Esophagus mucosa (tissue), 1 donor: Measurements from ENCODE around the gene APPL2. TPM values are rescaled to one million over a fixed set of nuclear protein-coding genes. Genes with fewer than 3 reads are reported as not detected.
A peak's percentile ranks its signal among the peaks of the same experiment; 100 is the strongest.

Source experiments
- ATAC-seq: fragments of 200-7000 bp; cut with Tn5 transposase; one replicate; pipeline ENCODE4 v1.9.1; 2020
- total RNA-seq: library from RNA; stranded (reverse); gene quantifications from one replicate; pipeline ENCODE4 v1.2.4, GENCODE V29; 2023
- donor health status: DM: yes; HTN: yes; CAD: no.

APPL2 gene, protein sequence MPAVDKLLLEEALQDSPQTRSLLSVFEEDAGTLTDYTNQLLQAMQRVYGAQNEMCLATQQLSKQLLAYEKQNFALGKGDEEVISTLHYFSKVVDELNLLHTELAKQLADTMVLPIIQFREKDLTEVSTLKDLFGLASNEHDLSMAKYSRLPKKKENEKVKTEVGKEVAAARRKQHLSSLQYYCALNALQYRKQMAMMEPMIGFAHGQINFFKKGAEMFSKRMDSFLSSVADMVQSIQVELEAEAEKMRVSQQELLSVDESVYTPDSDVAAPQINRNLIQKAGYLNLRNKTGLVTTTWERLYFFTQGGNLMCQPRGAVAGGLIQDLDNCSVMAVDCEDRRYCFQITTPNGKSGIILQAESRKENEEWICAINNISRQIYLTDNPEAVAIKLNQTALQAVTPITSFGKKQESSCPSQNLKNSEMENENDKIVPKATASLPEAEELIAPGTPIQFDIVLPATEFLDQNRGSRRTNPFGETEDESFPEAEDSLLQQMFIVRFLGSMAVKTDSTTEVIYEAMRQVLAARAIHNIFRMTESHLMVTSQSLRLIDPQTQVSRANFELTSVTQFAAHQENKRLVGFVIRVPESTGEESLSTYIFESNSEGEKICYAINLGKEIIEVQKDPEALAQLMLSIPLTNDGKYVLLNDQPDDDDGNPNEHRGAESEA
- total RNA-seq = 27.0 TPM

DNA sequence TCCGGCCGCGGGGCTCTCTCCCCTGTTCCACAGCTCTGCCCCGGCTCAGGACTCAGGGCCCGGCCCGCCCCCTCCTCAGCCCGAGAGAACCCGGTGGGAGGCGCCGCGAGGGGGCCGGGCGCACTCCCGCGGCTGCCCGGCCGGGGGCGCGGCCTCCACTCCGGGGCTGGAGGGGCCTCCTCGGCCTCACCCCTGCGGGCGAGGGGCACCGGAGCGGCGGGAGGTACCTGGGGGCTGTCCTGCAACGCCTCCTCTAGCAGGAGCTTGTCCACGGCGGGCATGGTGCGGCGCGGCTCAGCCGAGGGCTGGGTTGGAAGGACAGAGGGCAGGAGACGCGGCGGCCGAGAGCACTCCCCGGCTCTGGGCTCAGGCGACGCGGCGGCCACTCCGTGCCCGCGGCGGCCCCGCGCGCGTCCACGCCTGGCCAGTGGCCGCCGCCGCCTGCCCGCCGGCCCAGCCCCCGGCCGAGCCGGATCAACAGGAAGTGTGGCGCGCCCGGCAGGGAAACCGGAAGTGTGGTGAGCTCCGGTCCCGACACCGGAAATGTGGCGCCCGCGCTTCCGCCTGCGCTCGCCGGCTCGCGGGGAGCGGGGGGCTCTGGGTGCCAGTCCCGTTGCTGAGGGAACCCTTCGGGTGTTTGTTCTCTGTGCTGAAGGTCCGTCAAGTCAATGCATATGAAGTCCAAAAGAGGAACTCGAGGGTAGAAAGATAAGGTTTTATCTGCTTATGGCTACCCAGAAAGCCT lies at the start of gene APPL2:
Gene APPL2 (minus strand): TSS at position 443 of the 745 bp plus-strand sequence. CDS start 162 bp downstream, at position 281.
- peak; percentile 93 for ATAC-seq

DNA sequence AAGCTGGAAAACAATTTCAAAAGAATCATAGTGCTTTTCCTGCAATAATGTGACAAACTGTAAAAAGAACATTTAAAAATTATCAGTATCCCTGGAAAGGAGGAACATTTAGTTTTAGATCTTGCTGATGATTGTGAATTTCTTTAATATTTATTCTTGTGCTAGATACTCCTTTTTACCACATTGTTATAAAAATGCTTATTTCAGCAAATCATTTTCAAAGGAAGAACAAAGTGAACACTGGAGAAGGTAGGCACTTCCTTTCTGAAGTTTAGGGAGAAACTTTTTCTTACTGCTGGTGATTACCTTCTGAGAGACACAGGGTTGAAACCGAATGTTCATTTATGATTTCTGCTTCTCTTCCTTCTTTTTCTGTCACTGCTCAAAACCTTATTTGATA lies 49.4 kb upstream of the APPL2 start:
- ATAC-seq = no peak

DNA sequence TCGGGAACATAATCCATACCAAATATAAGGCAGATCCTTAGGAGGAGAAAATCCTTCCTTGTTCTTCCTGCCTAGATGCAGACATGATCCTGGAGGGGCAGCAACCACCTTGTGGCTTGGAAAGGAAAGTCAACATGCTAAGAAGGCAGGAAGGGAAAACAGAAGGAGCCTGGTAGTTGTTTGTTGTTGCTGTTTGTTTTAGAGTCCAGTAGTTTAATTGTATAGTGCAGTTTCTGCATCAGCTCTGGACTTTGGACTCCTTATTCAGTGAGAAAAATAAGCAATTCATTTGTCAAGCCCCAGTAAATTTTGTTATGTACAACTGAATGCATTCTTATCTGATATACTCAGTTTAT lies 45.7 kb upstream of the APPL2 start:
- ATAC-seq = no peak

DNA sequence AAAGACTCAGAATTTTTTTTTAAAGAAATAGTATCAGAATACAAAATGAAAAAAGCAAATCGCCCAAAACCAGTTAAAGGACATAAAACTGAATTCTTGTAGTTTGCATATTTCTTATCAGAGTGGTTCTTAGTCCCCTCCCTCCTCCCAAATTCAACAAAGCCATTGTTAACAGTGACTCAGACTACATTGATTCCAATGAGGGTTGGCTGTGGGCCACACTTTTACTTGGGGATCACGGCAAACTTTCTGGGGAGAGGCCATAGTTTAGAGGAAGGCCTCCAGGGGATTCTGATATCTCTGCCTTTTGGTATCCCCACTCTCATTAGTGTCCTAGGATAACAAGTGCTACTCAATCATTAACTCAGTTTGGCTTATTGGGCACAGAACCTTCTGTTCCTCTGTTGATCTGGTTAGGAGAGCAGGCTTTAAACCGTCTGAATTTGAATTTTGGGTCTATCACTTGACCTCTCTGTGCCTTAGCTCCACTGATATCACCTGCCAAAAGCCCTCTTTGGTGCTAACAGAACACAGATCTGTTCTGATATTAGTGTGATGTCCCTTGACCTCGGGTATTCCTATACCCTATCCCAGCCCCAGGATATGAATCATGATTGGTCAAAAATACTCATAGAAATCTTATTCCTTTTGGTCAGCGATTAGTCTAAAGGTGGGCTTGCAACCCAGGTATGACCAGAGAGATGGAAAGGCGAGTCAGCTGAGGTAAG lies 45.2 kb upstream of the APPL2 start:
- ATAC-seq = no peak

DNA sequence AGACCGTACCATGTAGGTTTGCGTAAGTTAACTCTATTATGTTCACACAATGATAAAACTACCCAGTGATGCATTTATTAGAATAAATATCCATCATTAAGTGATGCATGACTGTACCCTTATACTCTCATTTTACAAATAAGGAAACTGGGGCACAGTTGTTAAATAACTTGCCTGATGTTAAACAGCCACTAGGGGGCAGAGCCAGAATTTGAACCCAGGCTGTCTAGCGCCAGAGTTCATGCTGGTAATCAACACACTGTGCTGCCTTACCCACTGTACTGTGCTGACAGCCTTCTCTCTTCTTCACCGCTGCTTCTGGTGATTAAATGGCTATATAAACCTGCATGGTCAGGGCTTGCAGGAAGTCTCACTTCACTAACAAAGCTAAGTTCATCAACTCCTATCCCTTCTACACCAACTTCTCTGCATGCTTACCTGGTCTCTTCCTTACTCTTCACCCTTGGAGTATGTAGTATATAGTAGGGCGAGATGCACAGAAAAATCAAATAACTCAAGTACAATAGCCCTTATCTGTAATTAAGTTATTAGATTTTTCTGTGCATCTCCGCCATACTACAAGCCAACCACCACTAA lies 43.6 kb upstream of the APPL2 start:
- peak; percentile 37 for ATAC-seq

DNA sequence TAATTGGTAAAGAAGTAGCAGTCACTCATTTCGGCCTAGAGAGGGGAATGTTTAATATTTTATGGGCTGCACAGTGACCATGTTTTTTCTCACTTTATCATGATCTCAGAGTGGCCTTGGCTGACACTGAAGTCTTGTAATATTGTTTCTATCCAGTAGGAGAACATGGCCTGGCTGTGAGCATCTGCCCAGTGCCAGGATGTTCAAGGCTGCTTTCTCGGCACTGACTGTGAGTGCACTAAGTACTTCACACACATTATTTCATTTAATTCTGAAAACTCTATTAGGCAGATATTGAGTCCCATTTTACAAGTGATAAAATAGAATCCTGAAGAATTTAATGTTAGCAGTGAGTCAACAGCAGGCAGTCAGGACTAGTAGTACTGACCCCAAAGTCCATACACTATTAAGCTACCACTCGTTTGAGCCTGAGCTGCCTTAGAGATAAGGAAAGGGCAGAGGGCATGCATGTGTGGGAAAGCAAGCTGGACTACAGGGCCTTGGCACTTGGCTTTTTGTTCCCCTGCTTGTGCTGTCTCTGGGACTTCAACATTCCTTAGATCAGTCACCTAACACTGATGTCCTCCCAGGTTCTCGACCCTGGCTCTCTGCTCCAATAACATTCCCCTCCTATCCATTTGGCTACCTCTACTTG lies 42.2 kb upstream of the APPL2 start:
- ATAC-seq = no peak

DNA sequence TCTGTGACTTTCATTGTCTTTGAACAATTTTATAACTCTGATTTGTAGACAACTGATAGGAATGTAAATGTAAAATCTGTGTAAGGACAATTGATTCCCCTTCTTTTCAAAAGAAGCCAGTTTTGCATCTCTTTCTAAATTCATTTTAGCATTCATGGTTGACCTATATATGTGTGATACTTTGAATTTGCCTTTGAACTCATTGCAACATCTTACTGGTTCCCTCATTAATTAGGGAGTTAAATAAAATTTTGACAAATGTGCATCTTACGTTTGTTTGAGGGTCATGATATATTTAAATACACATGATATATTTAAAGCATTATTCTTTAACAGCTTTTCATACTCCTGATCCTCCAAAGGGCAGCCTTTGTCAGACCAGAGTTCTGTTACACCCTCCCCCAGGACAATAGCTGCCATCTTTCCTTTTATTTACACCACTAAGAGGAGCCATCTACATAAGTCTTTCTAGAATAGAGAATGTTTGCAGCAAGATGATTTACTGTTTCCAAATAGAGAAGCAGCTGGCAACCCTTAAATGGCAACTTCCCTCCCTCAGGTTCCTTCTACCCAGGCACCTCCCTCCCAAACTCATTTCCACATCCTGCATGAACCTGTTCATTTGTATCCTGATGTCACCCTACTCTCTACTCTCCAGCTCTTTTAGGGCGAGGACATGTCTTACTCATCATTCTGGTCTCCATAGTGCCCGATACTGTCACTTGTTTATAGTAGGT lies 40.2 kb upstream of the APPL2 start:
- peak; percentile 91 for ATAC-seq

DNA sequence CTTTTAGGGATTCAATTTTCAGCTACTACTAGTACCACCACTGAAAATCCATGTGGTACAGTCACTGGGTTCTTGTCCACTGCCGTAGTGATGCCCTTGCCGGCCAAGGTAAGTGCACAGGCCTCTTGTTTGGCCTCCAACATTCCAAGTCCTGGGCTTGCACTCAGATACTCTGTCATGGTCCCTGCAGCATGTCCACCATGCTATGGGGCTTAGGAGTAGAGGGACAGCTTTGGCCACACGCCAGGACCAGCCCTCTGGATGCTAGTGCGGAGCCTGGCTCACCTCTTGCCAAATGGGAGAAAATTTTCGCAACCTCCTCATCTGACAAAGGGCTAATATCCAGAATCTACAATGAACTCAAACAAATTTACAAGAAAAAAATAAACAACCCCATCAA lies 38.6 kb upstream of the APPL2 start:
- no peak for ATAC-seq

DNA sequence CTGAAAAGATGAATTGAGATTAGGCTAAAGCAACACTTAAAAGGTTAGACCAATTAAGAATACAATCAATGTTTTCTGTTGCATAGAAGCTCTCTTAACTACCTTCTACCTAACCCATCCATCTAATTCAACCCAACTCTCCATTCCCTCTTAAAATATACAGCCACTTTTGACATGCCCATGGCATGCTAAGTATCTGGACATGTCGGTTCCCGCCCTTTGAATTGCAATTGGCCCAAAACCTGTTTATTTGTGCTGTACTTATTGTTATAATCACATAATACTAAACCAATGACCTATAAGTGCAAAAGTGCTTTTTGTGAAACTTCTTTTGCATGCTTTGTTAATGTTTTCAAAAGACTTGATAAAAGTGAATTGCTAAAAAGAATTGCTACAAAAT lies 37.6 kb upstream of the APPL2 start:
- no peak for ATAC-seq

DNA sequence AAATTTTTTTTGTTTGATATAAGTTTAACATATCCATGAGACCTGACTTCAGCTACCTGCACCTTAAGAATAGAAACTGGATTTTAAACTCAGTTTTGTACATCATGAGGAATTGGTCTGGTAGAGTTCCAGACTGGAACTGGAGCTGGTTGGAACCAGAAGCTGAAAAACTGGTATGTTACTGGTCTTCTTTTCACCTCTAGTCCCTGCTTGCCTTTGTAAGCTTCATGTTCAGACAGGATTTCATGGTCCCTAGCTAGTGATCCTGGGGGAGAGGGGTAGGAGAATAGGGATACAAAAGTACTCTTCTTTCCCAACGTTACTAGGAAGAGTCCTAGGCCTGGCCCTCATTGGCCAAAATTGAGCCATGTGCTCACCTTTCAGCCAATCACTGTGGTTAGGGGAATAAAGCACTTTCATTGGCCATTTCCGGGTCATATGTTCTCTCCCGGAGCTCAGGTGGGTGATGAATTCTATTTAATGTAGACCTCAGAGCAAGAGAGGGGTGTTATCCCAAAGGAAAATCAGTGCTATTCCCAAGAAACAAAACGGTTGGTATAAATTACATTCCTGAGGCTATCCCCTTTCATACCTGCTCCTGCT lies 36.9 kb upstream of the APPL2 start:
- ATAC-seq = peak; percentile 85

DNA sequence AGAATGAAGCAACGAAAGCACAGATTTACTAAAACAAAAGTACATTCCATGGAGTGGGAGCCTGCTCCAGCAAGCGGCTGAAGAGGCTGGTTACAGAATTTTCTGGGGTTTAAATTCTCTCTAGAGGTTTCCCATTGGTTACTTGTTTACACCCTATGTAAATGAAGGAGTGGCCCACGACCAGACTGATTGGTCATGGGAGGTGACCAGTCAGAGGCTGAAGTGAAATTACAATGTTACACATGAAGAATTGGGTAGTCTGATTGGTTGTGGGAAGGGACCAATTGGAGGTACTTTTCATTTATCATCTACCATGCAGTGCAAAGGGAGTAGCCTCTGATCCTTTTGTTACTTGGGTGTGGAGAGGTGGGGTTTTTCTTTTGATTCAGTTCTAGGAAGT lies 36.2 kb upstream of the APPL2 start:
- ATAC-seq = peak; percentile 7

DNA sequence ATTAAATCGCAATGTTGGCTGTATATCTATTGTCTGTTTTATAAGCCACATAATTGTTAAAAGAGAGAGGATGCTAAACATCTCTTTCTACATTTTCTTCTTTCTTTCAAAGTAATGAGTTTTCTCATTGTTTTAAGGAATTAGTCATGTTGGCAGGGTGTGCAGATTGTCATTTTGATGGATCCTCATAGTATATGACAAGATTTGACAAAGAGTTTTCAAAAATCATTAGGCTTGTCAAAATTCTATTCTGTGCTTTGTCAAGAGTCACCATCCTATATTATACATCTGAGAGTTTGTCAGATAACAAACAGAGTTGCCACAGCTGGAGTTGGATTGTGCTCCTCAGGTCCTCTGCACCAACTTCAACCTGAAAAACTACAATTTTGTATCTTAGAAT lies 35.4 kb upstream of the APPL2 start:
- no peak for ATAC-seq

DNA sequence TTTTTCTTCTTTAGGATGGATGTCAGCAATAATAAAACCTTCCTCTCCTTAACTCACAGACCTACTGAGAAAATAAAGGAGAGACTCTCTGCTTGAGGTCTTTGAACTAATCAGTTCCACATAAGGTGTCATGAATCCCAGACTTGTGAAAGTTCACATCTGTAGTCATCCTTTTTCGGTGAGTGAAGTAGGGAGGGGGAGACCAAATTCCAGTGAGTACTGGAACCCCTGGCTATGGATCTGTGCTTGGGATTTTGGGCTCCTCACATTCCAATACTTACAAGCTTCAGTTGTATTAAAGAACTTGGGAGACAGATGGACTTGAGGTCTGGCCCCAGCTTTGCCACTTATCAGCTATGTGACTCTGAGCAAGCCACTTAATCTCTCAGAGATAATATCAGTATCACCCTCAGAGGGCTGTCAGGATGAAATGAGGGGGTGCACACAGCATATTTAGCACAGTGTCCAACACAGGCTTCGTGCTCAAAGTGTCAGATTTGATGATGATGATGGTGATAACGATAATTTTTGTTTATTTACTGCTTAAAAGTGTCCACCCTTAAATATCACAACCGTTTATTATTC lies 34.8 kb upstream of the APPL2 start:
- ATAC-seq = no peak

DNA sequence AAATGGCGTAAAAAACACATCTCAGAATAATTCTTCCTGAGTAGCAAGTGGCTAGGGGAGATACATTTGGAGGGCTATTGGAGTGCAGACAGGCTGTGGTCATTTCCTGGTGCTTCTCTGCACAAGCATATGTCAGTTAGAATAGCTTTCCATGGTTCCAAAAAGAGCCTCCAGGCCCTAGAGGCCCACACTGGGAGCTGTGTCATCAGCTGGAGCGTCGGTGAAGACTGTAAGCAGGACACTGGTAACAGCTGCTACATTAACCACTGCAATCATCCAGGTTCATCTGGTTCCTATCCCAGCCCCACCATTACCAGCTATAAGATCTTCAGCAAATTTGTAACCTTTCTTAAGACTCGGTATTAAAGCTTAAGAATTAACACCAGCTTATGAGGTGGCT lies 31.7 kb upstream of the APPL2 start:
- ATAC-seq = no peak

DNA sequence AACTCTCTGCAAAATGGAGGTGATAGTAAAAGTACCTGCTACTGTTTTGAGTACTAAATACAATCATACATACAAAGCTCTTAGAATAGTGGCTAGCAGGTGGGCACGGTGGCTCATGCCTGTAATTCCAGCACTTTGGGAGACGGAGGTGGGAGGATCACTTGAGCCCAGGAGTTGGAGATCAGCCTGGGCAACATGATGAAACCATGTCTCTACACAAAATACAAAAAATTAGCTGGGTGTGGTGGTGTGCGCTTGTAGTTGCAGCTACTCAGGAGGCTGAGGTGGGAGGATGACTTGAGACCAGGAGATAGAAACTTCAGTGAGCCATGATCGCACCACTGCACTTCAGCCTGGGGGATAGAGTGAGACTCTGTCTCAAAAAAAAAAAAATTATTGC lies 28.8 kb upstream of the APPL2 start:
- ATAC-seq = no peak

DNA sequence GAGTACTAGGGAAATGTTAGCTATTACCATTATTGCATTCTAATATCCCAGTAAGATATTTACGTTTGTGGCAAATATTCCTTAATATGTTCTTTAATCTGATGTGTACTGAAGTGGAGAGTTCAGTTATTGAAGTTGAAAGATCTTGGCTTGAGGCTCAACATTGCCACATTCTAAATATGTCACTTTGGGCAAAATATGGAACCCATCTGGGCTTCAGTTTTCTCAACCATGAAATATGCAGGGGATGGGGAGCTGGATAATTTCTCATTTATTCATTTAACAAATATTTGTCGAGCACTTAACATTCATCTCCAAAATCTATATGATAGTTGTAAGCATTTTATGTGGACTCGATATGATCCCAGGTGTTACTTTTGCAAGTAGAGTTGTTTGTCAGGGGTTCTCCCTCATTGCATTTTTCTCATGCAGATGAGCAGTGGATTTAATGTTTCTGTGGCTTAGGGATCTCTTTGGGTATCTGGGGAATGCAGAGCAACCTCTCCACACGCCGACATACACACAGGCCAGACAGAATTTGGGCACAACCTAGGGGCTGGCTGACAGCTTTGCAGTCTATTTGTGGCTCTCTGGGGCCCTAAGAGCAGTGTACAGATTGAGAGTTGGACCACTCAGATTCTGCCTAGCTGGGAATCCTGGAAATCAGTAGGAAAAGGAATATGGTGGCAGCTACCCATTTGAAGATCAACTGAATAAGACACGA lies 26.6 kb upstream of the APPL2 start:
- ATAC-seq = no peak

DNA sequence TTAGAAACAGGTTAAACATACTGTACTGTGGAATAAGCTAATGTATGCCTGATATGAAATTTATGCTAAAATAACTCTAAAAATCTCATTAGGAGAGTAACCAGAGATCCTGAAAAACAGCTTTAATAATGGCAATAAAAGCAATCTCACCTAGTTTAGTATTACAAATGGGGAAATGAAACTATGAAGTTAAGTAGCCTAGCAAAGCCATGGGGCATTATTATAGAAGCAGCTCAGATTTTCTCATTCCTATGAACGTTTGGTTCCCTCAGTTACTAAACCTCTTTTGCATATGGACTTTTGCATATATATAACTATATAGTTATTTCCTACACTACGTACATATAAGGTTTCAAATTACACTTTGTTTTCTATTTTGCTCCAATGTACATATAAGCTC lies 25.0 kb upstream of the APPL2 start:
- ATAC-seq = no peak

DNA sequence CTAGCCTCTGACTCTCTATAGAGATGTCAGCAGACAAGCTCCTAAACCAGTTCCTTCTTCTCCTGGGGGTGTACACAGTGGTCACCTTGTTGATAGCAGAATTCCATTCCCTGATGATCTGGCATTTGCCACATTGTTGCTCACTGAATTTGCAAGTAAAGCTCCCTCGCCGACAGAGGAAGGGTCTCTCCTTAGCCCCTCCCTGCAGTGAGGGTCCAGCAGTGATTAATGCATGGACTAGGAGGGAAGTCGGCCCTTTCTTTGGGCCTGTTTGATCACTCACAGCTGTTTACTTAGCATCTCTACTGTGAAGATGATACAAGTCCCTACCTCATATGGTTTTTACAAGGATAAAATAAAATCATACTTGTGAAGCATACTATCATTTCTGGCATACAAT lies 23.3 kb upstream of the APPL2 start:
- no peak for ATAC-seq

DNA sequence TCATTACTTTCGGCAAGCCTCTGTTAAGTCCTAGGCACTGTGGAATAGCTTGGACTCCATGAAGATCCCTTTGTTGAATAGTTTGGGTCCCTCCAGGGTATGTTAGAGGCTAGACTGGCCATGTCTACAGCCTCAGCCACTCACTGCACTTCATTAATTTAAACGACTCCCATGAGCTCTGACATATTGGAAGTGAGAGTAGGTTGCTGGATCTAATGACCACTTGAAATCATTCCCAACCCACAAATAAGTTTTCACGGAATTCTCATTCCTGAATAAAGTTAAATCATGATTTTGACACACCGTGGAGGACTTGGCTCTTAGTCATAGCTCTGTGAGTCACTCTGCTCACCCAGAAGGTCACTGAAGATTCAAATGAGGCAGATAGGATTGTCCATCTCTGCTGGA lies 21.4 kb upstream of the APPL2 start:
- ATAC-seq = no peak

DNA sequence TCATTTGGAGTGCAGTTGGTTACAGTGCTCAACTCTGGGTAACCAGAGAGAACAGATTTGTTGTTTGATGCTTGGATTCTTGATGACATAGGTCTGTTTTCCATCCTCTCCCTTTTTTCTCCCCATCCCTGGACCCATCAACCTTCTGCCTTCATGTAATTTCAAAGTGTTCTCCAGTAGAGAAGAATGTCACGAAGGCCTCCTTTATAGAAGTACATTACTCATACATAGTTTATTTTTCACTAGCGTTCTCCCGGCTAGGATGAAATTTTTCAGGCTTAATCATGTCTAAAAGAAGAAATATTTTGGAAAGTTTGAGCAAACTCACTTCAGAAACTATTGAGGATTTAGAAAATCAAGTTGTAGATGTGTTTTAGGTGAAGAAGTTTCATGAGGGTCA lies 20.9 kb upstream of the APPL2 start:
- no peak for ATAC-seq
